Measurements from ENCODE around the gene NAV1.
A peak's percentile ranks its signal among the peaks of the same experiment; 100 is the strongest.
"Not testable (repeated sequence)": the region's sequence is repeated elsewhere in the genome, so short reads cannot be mapped to it uniquely, and the experiment has no call there.

The NAV1 gene

DNA sequence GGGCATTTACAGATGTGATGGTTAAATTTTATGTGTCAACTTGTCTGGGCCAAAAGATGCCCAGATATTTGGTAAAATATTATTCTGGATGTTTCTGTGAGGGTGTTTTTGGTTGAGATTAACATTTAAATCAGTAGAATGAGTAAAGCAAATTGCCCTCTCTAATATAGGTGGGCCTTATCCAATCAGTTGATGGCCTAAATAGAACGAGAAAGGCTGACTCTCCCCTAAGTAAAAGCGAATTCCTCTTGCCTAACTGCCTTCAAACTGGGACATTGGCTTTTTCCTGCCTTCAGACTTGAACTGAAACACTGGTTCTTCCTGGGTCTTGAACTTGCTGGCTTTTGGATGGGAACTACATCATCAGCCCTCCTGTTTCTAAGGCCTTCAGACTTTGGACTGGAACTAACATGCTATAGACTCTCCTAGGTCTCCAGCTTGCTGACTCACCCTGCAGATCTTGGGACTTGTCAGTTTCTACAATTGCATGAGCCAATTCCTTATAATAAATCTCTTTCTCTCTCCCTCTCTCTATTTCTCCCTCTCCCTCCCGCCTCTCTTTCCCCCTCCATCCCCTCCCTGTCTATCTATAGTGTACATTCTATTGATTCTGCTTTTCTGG lies 10.2 kb upstream of the NAV1 start:
- no peak for DNase-seq

DNA sequence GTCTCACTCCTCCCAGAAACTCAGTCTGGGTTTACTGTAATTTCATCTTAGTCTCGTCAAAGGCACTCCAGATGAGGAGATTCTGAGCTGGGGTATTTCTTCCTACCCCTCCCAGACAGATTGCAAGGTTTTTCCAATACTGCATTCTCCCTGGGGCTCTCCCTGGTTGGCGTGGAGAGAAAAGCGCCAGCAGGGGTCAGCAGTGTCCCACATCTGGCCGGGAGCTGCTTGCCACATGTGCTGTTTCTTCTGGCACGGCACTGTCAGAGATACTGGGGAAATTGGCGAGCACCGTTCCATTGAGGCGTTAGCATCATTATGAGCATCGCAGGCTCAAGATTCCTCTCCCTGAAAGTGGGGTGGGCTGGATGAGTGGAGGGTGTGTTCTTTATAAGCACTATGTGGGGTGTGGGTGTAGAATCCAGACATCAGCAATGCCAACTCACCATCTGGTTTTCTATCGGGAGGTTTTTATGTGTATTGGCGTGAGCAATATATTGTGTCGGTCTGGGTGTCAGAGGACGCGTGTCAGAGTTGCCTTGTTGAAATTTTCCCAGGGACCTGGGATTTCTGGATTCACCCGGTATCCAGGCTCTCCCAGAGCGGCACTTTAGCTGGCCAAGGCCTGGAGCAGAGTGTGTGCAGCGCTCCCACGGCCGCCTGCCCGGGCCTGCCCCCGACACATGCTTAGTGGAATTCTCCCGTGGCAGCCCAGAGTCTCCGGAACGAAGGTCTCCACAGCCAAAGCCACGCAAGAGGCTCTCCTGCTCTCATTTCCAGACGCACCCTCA lies 8.0 kb upstream of the NAV1 start:
- peak; percentile 81 for DNase-seq

DNA sequence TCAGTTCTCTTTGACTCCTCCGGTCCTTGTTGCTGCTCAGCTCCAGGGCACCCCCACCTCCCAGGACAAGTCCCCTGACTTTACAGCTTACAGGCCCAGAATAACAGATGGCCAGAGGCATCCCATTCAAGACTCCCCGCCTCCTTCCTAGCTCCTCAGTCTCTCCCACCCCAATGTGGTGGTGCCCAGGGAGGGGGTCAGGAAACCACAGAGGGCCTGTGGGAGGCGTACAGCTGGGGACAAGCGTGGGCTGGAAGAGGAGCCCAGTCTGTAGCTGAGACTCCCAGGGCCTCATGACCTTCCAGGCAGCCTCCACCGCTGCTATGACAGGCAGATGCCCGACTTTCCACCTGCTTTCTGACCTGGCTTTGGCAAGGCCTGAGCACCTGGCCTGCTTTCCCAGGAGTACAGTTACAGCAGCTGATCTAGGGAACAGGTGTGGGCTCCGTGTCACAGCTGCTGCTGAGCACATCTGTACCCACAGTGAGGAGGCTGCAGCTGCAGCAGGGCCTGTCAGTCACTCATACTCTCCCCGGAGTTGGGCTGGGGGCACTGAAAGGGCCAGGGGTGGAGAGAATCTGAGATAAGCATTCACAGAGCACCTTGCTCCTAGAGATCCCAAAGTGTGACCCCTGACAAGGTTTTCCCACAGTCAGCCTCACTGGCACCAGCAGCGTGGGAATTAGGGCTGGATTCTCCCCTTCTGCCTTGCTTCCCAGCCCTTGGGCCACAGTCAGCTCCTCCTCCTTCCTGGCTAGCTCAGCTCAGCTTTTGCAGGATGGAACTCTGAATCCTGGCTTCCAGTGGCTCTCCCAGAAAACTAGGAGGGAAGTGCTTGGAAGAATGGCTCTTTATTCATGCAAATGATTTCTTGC lies 7.1 kb upstream of the NAV1 start:
- peak; percentile 87 for DNase-seq

DNA sequence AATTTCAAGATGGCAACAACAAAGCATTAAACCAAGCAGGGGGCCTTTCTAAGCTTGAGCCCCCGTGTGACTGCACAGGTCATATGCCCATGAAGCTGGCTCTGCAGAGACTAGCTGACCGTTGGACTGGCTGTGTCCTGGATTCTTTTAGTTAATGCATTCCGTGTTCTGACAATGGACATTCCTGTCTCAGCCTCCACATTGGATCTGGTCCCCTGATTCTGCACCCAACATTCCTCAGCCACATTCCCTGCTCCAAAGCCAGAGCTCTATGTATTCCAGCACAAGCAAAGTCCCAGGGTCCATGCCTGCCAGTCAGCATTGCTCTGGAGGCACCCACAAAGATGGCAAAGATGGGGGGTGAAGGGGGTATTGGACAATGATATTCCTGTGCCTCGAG lies 5.1 kb upstream of the NAV1 start:
- no peak for DNase-seq

DNA sequence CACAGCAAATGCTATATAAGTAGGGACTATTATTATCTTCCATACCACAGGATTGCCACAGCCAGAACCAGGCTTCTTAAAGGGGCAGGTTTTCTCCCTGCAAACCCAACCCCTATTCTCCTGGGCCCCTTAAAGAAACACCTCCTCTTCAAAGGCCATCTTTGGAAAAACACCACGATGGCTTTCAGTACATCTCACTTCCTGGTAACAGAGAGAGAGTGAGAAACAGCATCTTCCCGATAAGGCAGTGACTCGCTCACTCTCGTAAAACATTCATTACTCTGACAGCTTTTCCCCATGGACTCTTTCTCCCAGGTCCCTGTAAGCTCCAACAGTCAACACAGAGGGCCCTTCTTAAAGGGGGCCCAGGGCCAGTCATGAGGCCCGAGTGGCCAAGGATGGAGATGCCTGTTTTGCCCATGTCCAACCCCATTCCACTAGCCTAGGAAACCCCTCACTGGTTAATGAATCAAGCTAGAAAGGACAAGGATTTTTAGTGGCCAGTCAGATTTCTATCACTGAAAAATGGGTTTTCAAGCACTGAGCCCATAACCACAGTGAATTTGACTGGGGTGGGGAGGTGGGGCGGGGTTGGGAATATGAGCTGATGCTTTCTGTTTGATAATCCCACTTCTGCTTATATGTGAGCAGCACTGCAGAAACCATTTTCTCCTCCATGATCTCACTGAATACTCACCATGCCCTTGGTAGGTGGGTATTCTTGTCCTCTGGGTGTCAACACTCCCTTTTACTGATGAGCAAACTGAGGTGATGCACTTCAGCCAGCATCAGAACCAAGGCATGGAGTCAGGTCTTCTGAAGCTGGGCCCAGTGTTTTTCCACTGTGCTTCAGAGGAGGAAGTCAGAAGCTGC lies 3.6 kb upstream of the NAV1 start:
- no peak for DNase-seq

DNA sequence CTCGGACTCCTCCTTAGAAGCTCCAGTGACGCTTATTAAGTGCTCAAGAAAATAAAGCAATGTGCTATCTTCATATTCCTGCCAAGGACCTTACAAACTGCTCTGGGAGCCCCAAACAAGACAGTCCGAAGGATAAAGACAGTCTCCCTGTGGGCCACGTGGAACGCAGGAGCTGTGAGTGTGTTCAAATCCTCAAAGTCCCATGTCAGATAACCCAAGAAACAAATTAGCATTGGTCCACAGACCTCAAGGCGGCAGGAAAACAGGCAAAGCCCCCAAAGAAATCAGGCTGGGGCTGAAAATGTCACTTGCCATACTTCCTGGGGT lies 3.0 kb upstream of the NAV1 start:
- no peak for DNase-seq

DNA sequence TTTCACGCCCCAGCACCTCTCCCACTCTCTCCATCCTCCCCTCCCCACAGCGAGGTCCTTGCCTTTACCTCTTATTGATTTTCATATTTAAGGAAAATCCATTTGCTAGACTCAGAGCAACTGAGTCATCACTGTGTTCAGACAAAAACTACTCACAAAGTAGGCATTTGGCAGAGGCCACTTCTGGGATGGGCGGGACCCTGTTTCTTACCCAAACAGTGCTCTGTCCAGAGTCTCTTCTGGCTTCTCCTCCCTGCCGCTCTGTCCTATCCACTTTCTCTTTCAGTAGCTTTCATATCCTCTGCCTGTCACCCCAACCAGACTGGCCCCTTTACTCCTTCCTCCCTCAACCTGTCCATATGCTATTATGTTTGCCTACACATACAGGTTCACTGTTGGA lies 2.4 kb upstream of the NAV1 start:
- no peak for DNase-seq

DNA sequence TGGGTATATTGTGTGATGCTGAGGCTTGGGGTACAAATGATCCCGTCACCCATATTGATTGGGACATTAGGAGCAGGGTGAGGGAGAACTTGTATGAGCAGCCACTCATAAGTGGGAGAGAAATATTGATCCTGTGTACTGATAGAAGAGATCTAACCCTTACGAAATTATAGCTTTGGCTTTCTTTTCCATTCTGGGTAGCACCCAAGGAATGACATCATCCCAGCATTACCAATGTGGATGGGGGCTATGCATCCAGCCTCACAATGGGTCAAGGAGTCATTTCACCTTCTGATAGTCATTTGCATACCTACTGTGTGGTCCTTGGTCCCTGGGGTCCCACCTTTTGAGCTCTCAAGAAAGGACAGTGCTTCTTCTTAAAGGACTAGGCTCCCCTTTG lies 1.9 kb upstream of the NAV1 start:
- DNase-seq: no peak

DNA sequence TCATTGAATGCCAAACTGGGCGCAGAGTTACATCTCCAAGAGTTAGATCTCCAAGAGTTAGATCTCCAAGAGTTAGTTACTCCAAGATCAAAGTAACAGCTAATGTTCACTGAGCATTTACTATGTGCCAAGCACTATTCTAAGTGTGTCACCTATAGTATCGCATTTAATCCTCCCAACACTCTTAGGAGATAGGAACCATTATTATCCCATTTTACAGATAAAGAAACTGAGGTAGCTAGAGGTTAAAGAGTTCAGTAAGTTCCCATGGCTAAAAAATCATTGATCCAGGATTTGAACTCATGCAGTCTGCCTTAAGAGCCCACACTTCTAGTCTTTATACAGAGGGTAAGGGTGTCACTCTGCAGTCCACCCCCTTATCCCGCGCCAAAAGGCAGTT lies 1.5 kb upstream of the NAV1 start:
- no peak for DNase-seq

DNA sequence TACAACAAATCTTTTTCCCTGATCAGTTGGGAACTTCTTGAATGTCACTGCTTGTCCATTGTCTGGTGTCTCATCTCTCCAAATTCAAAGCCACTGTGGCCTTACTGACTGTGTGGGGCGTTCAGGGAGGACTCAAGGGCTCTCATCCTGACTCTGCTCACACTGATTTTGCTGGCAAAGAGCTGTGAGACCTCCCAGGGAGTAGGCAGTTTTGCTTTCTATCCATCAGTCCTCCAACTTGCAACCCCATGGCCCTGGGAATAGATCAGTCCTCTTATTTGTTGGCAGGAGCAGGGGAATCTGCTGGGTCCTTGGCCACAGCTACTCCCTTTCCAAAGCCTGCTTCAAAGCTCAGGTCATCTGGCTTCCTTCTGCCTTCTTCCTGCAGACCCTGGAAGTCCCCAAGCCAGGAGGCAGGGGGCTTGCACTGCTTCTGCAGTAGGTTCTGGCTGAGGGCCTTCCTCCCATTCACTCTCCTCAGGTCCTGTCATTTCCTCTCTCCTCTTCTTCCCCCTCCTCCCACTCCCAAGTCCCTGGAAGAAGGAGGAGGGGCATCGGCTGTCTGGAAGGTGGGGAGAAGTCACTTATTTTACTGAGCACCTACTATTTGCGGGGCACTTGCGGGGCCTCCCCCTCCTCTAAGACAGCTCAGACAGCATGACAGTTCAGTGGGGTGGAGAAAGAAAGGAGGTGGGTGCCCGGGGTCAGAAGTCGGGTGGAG lies 876 bp upstream of the NAV1 start:
- no peak for DNase-seq

DNA sequence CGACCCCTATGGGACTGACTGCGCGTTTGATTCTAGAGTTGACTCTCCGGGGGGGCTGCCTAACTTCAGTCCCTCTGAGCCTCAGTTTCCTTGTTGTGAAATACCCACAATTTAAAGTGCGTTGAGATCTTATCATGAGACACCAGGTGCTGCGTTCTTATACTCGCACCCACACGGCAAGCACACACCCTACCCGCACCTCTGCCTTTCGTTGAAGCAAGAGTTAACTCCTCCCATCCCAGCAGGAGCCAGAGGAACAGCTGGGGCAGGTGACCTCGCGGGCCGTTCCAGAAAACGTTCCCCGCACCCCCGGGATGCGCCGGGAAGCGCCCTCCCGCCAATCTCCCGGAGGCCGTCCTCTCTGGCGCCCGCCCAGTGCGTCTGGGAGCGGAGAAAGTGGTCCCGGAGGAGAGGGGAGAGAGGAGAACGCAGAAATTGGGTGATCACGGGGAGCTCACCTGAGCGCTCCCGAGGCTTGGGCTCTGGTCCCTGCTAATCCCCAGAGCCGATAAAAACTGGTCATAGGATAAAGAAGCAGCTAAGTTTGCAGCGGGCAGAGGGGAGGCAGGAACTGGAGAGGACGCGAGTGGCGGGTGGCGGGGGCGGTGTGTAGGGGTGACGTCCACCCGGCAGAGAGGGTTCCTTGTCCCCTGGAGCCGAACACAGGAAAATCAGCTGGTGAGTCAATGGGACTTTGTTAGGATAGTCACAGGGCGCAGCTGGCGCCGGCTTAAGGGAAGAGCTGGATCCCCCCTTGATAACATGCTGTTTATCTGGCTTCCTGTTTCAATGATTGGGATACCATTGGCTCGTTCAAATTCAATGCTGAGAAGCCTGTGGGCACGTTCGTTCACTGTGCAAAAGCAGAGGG lies 869 bp downstream of the NAV1 start:
- peak; percentile 79 for DNase-seq

DNA sequence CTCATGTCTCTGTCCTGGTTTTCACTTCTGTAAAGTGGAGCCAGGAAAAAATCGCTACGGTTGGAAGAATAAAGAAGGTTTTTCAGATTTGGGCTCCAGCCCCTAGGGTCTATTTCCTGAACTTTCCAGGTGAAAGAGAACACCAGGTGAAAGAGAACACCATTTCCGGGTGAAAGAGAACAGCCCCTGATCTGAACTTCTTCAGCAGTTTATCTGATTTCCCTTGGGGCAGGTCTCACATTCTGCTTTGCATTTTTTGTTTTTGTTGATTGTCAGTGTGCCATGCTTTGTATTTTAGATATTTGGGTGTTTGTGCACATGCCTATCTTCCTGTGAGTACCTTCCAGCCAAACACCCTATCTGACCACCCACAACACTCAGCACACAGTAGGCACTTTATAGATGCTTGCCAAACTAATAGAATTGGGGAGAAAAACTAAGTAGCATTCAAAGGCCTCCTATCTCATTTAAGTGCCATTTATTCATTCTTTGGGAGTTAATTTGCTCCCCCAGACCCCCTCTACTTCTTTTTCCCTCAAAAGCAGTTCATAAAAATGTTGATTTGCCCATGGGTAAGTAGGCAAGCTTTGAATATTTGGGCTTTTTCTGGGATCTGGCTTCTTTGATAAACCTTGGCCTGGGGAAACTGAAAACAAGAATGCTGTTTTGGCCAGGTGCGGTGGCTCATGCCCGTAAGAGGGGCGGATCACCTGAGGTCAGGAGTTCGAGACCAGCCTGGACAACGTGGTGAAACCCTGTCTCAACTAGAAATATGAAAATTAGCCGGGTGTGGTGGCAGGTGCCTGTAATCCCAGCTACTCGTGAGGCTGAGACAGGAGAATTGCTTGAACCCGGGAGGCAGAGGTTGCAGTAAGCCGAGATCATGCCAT lies 2.2 kb downstream of the NAV1 start:
- DNase-seq: no peak

DNA sequence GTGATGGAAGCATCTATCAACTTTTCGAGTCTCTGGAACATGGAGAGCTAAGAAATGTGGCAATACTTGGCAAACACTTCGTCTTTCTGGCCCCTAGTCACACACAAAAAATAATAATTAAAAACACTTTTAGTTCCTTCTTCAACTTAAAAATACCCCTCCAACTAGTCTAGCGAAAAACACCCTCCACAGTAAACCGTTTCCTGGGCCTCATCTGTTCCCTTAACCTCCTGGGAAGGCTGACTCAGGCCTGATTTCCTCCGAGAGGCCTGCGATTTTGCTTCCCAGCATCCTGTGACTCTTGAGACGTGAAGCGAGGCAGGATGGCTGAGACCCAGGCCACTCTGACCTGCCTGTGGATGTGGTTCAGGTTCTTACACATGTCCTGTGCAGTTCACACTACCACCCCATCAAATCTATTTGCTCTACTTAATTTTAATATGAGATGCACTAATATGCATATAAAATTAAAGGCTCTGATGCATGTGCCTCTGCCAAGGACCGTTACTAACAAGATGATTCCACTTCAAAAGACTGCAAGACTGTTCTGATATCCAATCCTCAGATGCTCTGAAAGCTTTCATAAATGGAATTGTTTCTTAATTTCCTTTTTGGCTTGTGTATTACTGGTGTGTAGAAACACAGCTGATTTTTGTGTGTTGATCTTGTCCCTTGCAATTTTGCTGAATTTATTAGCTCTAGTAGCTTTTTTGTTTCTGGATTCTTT lies 3.5 kb downstream of the NAV1 start:
- no peak for DNase-seq

DNA sequence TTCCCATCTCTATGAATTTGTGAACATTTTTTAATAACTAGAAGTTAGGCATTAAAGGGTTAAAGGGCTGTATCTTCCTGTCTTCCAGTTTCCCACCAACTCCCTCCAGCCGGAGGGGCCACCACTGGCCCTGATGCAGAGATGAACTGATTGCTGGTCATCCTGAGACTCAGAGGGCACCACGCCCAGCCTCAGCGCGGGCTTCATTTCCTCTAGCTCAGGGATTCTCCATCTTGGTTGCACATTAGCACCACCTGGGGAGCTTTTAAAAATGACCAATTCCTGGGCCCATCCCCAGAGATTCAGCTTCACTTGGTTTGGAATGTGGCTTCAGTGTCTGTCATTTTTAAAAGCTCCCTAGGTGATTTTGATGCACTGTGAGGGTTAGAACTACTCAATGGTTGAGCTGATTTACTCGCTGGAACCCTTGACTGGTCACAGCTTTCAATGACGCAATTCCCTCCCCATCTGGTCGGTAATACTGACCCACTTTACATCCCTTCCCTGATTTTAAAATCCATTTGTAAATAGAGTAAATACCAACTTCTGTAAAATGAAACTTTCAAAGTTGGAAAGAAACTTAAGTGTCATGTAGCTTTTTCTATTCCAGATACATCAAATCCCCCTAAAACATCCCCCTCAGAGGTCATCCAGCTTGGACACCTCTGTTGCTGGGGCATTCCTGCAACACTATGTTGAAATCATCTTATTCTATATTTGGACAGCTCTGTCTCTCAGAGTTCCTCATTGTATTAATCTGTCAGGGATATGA lies 5.1 kb downstream of the NAV1 start:
- no peak for DNase-seq

DNA sequence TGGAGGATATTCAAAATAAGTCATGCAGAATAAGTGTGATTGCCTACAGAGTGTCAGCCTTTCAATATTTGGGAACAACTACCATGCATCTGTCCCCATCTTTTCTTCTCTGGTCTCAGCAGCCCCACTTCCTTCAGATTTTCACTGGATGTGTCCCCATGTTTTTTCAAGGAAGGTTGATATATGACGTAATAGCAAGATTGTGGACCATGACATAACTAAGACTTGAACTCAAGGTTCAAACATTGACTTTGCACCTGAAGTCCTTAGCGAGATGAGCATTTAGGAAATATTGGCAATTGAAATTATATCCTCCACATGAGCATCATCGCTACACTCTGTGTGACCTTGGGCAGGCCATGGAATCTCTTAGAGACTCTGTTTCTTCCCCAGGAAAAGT lies 5.8 kb downstream of the NAV1 start:
- DNase-seq: no peak

DNA sequence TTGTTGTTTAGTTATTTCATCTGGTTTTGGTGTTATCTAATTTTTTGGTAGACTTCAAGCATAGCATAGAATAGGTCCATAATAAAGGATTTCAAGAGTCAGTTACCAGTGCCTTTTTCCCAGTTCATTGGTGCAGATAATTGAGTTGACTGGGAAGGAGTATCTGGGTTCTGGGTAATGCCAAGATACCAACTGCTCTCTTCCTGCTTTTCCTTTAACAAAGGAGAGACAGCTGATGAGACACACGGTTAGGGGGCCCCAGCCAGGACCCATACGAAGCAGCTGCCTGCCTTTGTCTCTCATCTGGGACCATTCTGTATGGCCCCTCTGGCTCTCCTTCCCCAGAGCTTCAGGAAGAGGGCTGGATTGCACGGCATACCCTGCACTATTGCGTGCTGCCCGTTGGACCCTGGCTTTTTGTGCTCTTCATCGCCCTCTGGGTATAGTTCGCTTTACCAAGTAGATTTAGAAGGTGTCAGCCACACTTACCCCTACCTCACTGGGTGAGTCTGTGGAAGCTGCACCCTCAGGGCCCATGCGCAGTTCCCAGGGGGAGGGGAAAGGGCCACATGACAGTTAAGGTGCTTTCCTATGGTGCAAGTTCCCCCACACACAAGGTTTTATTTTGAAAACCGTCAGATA lies 7.0 kb downstream of the NAV1 start:
- DNase-seq: peak; percentile 8

DNA sequence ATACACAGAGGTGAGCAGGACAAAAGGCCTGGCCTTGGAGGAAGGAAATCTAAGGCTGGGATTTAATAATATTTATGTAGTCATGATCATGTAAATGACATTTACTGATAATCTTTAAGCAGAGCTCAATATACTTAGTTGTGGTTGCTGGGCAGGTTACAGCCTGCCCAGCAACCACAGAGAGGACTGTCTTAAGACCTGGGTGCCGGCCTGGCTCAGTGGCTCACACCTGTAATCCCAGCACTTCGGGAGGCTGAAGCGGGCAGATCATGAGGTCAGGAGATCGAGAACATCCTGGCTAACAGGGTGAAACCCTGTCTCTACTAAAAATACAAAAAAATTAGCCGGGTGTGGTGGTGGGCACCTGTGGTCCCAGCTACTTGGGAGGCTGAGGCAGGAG lies 10.6 kb downstream of the NAV1 start:
- DNase-seq: not testable (repeated sequence)

DNA sequence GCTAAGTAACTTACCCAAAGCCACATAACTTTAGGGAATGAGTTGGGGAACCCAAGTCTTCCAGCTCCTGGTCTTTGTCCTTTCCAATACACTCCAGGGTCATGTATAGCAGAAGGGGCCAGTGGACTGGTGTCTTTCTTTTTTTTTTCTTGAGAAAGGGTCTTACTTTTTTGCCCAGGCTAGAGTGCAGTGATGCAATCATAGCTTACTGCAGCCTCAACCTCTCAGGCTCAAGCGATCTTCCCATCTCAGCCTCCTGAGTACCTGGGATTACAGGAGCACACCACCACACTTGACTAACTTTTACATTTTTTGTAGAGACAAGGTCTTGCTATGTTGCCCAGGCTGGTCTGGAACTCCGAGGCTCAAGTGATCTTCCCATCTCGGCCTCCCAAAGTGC lies 12.2 kb downstream of the NAV1 start:
- DNase-seq: no peak
